NCI-H1694 (cell line): ENCODE measurements around the gene DOK6.
"Not testable (repeated sequence)": the region's sequence is repeated elsewhere in the genome, so short reads cannot be mapped to it uniquely, and the experiment has no call there.

ENCODE experiments used
- DNase-seq: peaks from one replicate; lab custom pipeline; 2025; lab: John Stamatoyannopoulos, UW

The DOK6 gene

GRCh38 chr18:69813559-69813958, 412.9 kb downstream of the DOK6 start:
- DNase-seq, result no peak

GRCh38 chr18:69814861-69815385, 414.2 kb downstream of the DOK6 start:
- DNase-seq, result no peak

- DNase-seq, result no peak
These were observed 416.8 kb downstream of the DOK6 start for GRCh38 chr18:69817335-69817940.

GRCh38 chr18:69819460-69819859, 418.8 kb downstream of the DOK6 start:
- DNase-seq, result no peak

GRCh38 chr18:69820538-69820937, 419.9 kb downstream of the DOK6 start:
- DNase-seq, result no peak

GRCh38 chr18:69830189-69830588, 429.5 kb downstream of the DOK6 start:
- DNase-seq, result no peak

- DNase-seq, result not testable (repeated sequence)
These were observed 434.3 kb downstream of the DOK6 start for GRCh38 chr18:69834980-69835379.

- DNase-seq, result no peak
These were observed 437.3 kb downstream of the DOK6 start for GRCh38 chr18:69838003-69838402.

- no peak for DNase-seq
These were observed 438.1 kb downstream of the DOK6 start for GRCh38 chr18:69838620-69839411.

GRCh38 chr18:69839497-69839896, 438.8 kb downstream of the DOK6 start:
- DNase-seq, result no peak

GRCh38 chr18:69840001-69840400, 439.3 kb downstream of the DOK6 start:
- DNase-seq, result no peak

- DNase-seq, result no peak
These were observed 439.8 kb downstream of the DOK6 start for GRCh38 chr18:69840445-69840844.

- DNase-seq, result no peak
These were observed 440.4 kb downstream of the DOK6 start for GRCh38 chr18:69841117-69841516.

- no peak for DNase-seq
These were observed 442.3 kb downstream of the DOK6 start for GRCh38 chr18:69843015-69843414.

GRCh38 chr18:69844656-69845055, 444.0 kb downstream of the DOK6 start:
- no peak for DNase-seq

GRCh38 chr18:69845593-69846506, 445.2 kb downstream of the DOK6 start:
- DNase-seq, result no peak

GRCh38 chr18:69853051-69853450, 452.4 kb downstream of the DOK6 start:
- DNase-seq, result no peak

- DNase-seq, result no peak
These were observed 453.8 kb downstream of the DOK6 start for GRCh38 chr18:69854455-69854854.

- no peak for DNase-seq
These were observed 458.2 kb downstream of the DOK6 start for GRCh38 chr18:69858897-69859296.

GRCh38 chr18:69864802-69865201, 464.1 kb downstream of the DOK6 start:
- not testable (repeated sequence) for DNase-seq

GRCh38 chr18:69865776-69866175, 465.1 kb downstream of the DOK6 start:
- no peak for DNase-seq

GRCh38 chr18:69866212-69866611, 465.5 kb downstream of the DOK6 start:
- no peak for DNase-seq
